Ishikawa (cell line): ENCODE measurements around the gene CHRNB4.

Source experiments
- CEBPB ChIP-seq: IDR thresholded peaks from 2 replicates; pipeline ENCODE4 v1.6.1; 2012
- CREB1 ChIP-seq: IDR thresholded peaks from 2 replicates; pipeline ENCODE4 v1.6.1; 2012; ENCODE audit warnings: low read depth
- EGR1 ChIP-seq: IDR thresholded peaks from 2 replicates; pipeline ENCODE4 v1.6.1; 2012
- EP300 ChIP-seq: IDR thresholded peaks from 2 replicates; pipeline ENCODE4 v1.6.1; 2012; ENCODE audit warnings: borderline replicate concordance
- FOXM1 ChIP-seq: IDR thresholded peaks from 2 replicates; pipeline ENCODE4 v1.6.1; 2012; ENCODE audit warnings: low read depth, borderline replicate concordance
- MAX ChIP-seq: IDR thresholded peaks from 2 replicates; pipeline ENCODE4 v1.6.1; 2012
- NFIC ChIP-seq: IDR thresholded peaks from 2 replicates; pipeline ENCODE4 v1.6.1; 2012
- RAD21 ChIP-seq: IDR thresholded peaks from 2 replicates; pipeline ENCODE4 v1.6.1; 2012; ENCODE audit warnings: low read depth
- REST ChIP-seq: IDR thresholded peaks from 2 replicates; pipeline ENCODE4 v1.6.1; 2012; ENCODE audit warnings: low read depth, mild to moderate bottlenecking
- TAF1 ChIP-seq: IDR thresholded peaks from 2 replicates; pipeline ENCODE4 v1.6.1; 2012; ENCODE audit warnings: low read depth, mild to moderate bottlenecking
- TCF12 ChIP-seq: IDR thresholded peaks from 2 replicates; pipeline ENCODE4 v1.6.1; 2012; ENCODE audit warnings: low read depth
- TEAD4 ChIP-seq: IDR thresholded peaks from 2 replicates; pipeline ENCODE4 v1.6.1; 2012
- USF1 ChIP-seq: IDR thresholded peaks from 2 replicates; pipeline ENCODE4 v1.6.1; 2012
- YY1 ChIP-seq: IDR thresholded peaks from 2 replicates; pipeline ENCODE4 v1.6.1; 2012; ENCODE audit warnings: low read depth
- ZBTB7A ChIP-seq: IDR thresholded peaks from 2 replicates; pipeline ENCODE4 v1.6.1; 2012; ENCODE audit warnings: low read depth

CHRNB4 gene

GRCh38 chr15:78672285-78673014, 31.4 kb upstream of the CHRNB4 start:
- TF ChIP-seq NFIC (no peak), TAF1 (no peak), MAX (no peak)

GRCh38 chr15:78671626-78672211, 30.7 kb upstream of the CHRNB4 start:
- no peak for TF ChIP-seq EGR1
- TF ChIP-seq ZBTB7A = no peak
- TF ChIP-seq YY1 = no peak
- no peak for TF ChIP-seq CREB1
- TF ChIP-seq TAF1 = no peak
- no peak for TF ChIP-seq FOXM1
- no peak for TF ChIP-seq REST
- no peak for TF ChIP-seq CEBPB
- TF ChIP-seq EP300 = no peak
- no peak for TF ChIP-seq TCF12
- TF ChIP-seq TEAD4 = no peak
- no peak for TF ChIP-seq RAD21
- TF ChIP-seq MAX = no peak
- TF ChIP-seq USF1 = no peak
- no peak for TF ChIP-seq NFIC

- TF ChIP-seq MAX (no peak), FOXM1 (no peak), CREB1 (no peak), EP300 (no peak), TAF1 (no peak), REST (no peak), CEBPB (no peak), TEAD4 (no peak), ZBTB7A (no peak), EGR1 (no peak), NFIC (no peak), RAD21 (no peak), YY1 (no peak)
These were observed 28.0 kb upstream of the CHRNB4 start for GRCh38 chr15:78668987-78669386.

- TF ChIP-seq MAX = no peak
- no peak for TF ChIP-seq EP300
- no peak for TF ChIP-seq REST
- no peak for TF ChIP-seq FOXM1
- no peak for TF ChIP-seq TAF1
- no peak for TF ChIP-seq TCF12
- TF ChIP-seq YY1 = no peak
- no peak for TF ChIP-seq ZBTB7A
- TF ChIP-seq EGR1 = no peak
These were observed 26.7 kb upstream of the CHRNB4 start for GRCh38 chr15:78667578-78668236.
